Neural progenitor cell (in vitro differentiated cells): ENCODE results near the gene RNPEPL1. TPM values are rescaled to one million over a fixed set of nuclear protein-coding genes. Genes with fewer than 3 reads are reported as not detected.

Source experiments
- DNase-seq: peaks from one replicate; pipeline ENCODE4 v3.0.0-alpha.2; 2016; ENCODE audit warnings: low spot score
- H2AFZ ChIP-seq: fragments of 200-600 bp; sonication (generic); replicated peaks from 2 replicates; pipeline ENCODE4 v1.6.1; 2016; ENCODE audit warnings: antibody characterized with exemption
- H3F3A ChIP-seq: fragments of 200-600 bp; sonication (generic); 2 replicates; pipeline ENCODE4 v1.6.1; 2016; ENCODE audit warnings: antibody characterized with exemption, low read depth
- H3K27ac ChIP-seq: fragments of 200-600 bp; sonication (generic); 2 replicates; pipeline ENCODE4 v1.5.1; 2016; ENCODE audit warnings: mild to moderate bottlenecking
- H3K27me3 ChIP-seq: fragments of 200-600 bp; sonication (generic); 2 replicates; pipeline ENCODE4 v1.6.1; 2016; ENCODE audit warnings: mild to moderate bottlenecking, moderate library complexity
- H3K36me3 ChIP-seq: fragments of 200-600 bp; sonication (generic); 2 replicates; pipeline ENCODE4 v1.5.1; 2016
- H3K4me1 ChIP-seq: fragments of 200-600 bp; sonication (generic); 2 replicates; pipeline ENCODE4 v1.6.1; 2016; ENCODE audit warnings: mixed run types
- H3K4me2 ChIP-seq: fragments of 200-600 bp; sonication (generic); 2 replicates; pipeline ENCODE4 v1.6.1; 2016
- H3K4me3 ChIP-seq: fragments of 200-600 bp; sonication (generic); 2 replicates; pipeline ENCODE4 v1.5.1; 2016
- H3K79me2 ChIP-seq: fragments of 200-600 bp; sonication (generic); 2 replicates; pipeline ENCODE4 v1.6.1; 2016; ENCODE audit warnings: low read depth
- H3K9ac ChIP-seq: fragments of 200-600 bp; sonication (generic); 2 replicates; pipeline ENCODE4 v1.6.1; 2016
- H3K9me3 ChIP-seq: fragments of 200-600 bp; sonication (generic); 2 replicates; pipeline ENCODE4 v1.5.1; 2016; ENCODE audit warnings: low read depth
- H4K20me1 ChIP-seq: fragments of 200-600 bp; sonication (generic); 2 replicates; pipeline ENCODE4 v1.6.1; 2016; ENCODE audit warnings: low read depth
- H3K27ac Mint-ChIP-seq: 3 replicates; pipeline ENCODE4 v1.8.0; 2021; ENCODE audit warnings: mixed read lengths
- H3K27me3 Mint-ChIP-seq: 2 replicates; pipeline ENCODE4 v1.8.0; 2022; ENCODE audit warnings: low read depth, mild to moderate bottlenecking, inconsistent platforms, moderate library complexity, mixed read lengths; ENCODE audit not compliant: insufficient read depth
- H3K36me3 Mint-ChIP-seq: 3 replicates; pipeline ENCODE4 v1.8.0; 2021; ENCODE audit warnings: mixed read lengths
- H3K4me1 Mint-ChIP-seq: 3 replicates; pipeline ENCODE4 v1.8.0; 2021; ENCODE audit warnings: mixed read lengths
- H3K4me3 Mint-ChIP-seq: 3 replicates; pipeline ENCODE4 v1.8.0; 2021; ENCODE audit warnings: mild to moderate bottlenecking, moderate library complexity, mixed read lengths
- H3K9me3 Mint-ChIP-seq: 3 replicates; pipeline ENCODE4 v1.8.0; 2020; ENCODE audit warnings: mixed read lengths
- EZH2 ChIP-seq: fragments of 200-600 bp; sonication (generic); IDR thresholded peaks from 2 replicates; pipeline ENCODE4 v1.6.1; 2017; ENCODE audit warnings: antibody characterized with exemption, mild to moderate bottlenecking, moderate library complexity
- EZH2phosphoT487 ChIP-seq: fragments of 200-600 bp; sonication (generic); IDR thresholded peaks from 2 replicates; pipeline ENCODE4 v1.6.1; 2017; ENCODE audit warnings: antibody characterized with exemption
- total RNA-seq: library from RNA; depleted of rRNA; stranded (reverse); fragments of >200 nt; gene quantifications from 2 replicates; pipeline ENCODE4 v1.2.3, GENCODE V29; 2015; ENCODE audit warnings: low replicate concordance
- TF ChIP-seq, protein P1 (sequence below): fragments of 200-600 bp; sonication (generic); IDR thresholded peaks from 2 replicates; pipeline ENCODE4 v1.5.1; 2017; ENCODE audit warnings: antibody characterized with exemption, mild to moderate bottlenecking

Gene RNPEPL1
- total RNA-seq, 1 donor from 2014 or later: 2.7 TPM

DNA sequence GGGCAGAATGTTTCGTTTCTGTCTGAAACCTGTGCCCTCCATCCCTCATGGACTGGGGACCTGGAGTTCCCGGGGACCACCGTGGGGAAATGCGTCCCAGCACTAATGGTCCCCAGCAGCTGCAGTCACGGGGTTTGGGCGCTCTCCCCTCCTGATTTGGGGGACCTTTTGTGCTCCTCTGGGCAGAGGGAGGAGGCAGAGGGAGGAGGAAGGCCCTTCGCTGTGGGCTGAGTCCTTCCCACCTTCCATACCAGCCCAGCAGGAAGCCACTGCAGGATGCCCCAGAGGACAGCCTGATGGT, 60.2 kb downstream of the RNPEPL1 start:
- Histone ChIP-seq H3K4me3 (no peak overlapping the region), H3K9me3 (no peaks in the 10 kb centered on the region), H4K20me1 (no peaks in the 10 kb centered on the region), H3K27ac (no peak overlapping the region), H3F3A (no peaks in the 10 kb centered on the region), H3K79me2 (no peaks in the 10 kb centered on the region), H3K4me2 (no peak overlapping the region), H2AFZ (no peak overlapping the region), H3K4me1 (no peaks in the 10 kb centered on the region), H3K9ac (no peak overlapping the region), H3K36me3 (no peaks in the 10 kb centered on the region), H3K27me3 (no peaks in the 10 kb centered on the region)
- Mint-ChIP-seq H3K27me3 (peaks cover 2% of the 10 kb centered on the region), H3K4me1 (peaks cover 2% of the 10 kb centered on the region), H3K36me3 (peaks cover 3% of the 10 kb centered on the region), H3K9me3 (peaks cover 11% of the 10 kb centered on the region), H3K4me3 (no peak overlapping the region), H3K27ac (no peak overlapping the region)
- no peak for DNase-seq
- TF ChIP-seq EZH2phosphoT487 (no peak), EZH2 (no peak)
- TF ChIP-seq, protein P1, sequence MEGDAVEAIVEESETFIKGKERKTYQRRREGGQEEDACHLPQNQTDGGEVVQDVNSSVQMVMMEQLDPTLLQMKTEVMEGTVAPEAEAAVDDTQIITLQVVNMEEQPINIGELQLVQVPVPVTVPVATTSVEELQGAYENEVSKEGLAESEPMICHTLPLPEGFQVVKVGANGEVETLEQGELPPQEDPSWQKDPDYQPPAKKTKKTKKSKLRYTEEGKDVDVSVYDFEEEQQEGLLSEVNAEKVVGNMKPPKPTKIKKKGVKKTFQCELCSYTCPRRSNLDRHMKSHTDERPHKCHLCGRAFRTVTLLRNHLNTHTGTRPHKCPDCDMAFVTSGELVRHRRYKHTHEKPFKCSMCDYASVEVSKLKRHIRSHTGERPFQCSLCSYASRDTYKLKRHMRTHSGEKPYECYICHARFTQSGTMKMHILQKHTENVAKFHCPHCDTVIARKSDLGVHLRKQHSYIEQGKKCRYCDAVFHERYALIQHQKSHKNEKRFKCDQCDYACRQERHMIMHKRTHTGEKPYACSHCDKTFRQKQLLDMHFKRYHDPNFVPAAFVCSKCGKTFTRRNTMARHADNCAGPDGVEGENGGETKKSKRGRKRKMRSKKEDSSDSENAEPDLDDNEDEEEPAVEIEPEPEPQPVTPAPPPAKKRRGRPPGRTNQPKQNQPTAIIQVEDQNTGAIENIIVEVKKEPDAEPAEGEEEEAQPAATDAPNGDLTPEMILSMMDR: no peak

DNA sequence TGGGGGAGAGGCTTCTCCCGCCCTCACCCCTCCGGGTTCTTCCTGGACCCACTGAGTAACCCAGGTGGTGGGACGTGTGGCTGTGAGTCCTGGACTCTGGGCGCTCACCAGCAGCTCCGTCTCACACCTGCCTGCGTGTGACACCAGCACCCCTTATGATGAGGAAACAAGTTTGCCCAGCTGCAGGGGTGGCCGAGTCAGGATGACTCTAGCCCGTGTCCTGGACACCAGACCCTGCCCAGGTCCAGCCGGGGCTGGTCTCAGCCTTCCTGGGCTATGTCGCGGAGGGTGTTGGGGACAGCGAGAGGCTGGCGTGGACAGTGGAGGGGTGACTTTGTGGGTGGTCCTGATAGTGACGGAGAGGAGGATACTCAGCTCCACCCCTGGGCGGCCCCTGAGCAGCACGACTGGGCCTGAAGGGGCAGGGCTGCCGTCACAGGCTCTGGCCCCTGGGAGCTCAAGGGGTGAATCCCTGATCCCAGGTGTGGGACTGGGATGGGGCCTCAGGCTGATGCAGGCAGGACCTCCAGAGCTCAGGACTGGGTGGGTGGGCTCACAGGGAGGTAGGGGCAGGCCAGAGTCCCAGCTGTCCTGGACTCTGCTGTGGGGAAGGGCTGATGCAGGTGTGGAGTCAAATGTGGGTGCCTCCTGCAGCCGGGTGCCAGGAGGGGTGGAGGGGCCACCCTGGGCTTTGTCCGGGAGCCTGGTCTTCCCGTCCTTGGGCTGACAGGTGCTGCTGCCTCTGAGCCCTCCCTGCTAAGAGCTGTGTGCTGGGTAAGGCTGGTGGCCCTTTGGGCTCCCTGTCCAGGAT, 60.7 kb downstream of the RNPEPL1 start:
- H3K4me2 ChIP-seq: no peak overlapping the region
- no peaks in the 10 kb centered on the region for H4K20me1 ChIP-seq
- Mint-ChIP-seq H3K36me3 (peaks cover 4% of the 10 kb centered on the region), H3K27ac (no peak overlapping the region), H3K4me1 (peaks cover 2% of the 10 kb centered on the region), H3K9me3 (peaks cover 14% of the 10 kb centered on the region), H3K4me3 (no peak overlapping the region), H3K27me3 (peaks cover 4% of the 10 kb centered on the region)
- TF ChIP-seq, protein P1: no peak
- TF ChIP-seq EZH2phosphoT487: no peak
- TF ChIP-seq EZH2: no peak
- no peaks in the 10 kb centered on the region for H3F3A ChIP-seq
- no peaks in the 10 kb centered on the region for H3K27me3 ChIP-seq
- H3K9ac ChIP-seq: no peak overlapping the region
- no peaks in the 10 kb centered on the region for H3K9me3 ChIP-seq
- peak; percentile 43 for DNase-seq
- no peak overlapping the region for H2AFZ ChIP-seq
- H3K79me2 ChIP-seq: no peaks in the 10 kb centered on the region
- H3K4me3 ChIP-seq: no peak overlapping the region
- no peaks in the 10 kb centered on the region for H3K4me1 ChIP-seq
- H3K27ac ChIP-seq: no peak overlapping the region
- no peaks in the 10 kb centered on the region for H3K36me3 ChIP-seq

DNA sequence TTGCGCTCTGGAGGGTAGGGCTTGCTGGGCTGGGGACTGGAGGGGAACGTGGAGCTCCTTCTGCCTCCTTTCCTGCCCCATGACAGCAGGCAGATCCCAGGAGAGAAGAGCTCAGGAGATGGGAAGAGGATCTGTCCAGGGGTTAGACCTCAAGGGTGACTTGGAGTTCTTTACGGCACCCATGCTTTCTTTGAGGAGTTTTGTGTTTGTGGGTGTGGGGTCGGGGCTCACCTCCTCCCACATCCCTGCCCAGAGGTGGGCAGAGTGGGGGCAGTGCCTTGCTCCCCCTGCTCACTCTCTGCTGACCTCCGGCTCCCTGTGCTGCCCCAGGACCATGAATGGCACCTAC, 61.3 kb downstream of the RNPEPL1 start:
- H3K27me3 Mint-ChIP-seq: peaks cover 4% of the 10 kb centered on the region
- peaks cover 20% of the 10 kb centered on the region for H3K9me3 Mint-ChIP-seq
- Histone ChIP-seq H2AFZ (no peak overlapping the region), H3K79me2 (no peaks in the 10 kb centered on the region), H3K4me1 (no peaks in the 10 kb centered on the region), H4K20me1 (no peaks in the 10 kb centered on the region), H3F3A (no peaks in the 10 kb centered on the region), H3K4me2 (no peak overlapping the region), H3K9ac (no peak overlapping the region), H3K9me3 (no peaks in the 10 kb centered on the region), H3K4me3 (no peak overlapping the region), H3K36me3 (no peaks in the 10 kb centered on the region), H3K27me3 (no peaks in the 10 kb centered on the region), H3K27ac (no peak overlapping the region)
- no peak overlapping the region for H3K27ac Mint-ChIP-seq
- no peak overlapping the region for H3K4me3 Mint-ChIP-seq
- DNase-seq: no peak
- H3K36me3 Mint-ChIP-seq: peaks cover 4% of the 10 kb centered on the region
- TF ChIP-seq EZH2phosphoT487 (no peak), EZH2 (no peak)
- TF ChIP-seq, protein P1: no peak
- H3K4me1 Mint-ChIP-seq: peaks cover 2% of the 10 kb centered on the region
